Neural cell (in vitro differentiated cells): Measurements from ENCODE around the gene MAMLD1. TPM values are rescaled to one million over a fixed set of nuclear protein-coding genes. Genes with fewer than 3 reads are reported as not detected.

Experiments
- H2AFZ ChIP-seq: fragments of 200-600, 300-800 bp; sonication (generic), shearing (Covaris generic); 2 replicates; pipeline ENCODE4 v1.6.0; 2014; ENCODE audit warnings: low read depth, mild to moderate bottlenecking, antibody characterized with exemption, low read length, moderate library complexity
- H3F3A ChIP-seq: fragments of 200-600 bp; shearing (Covaris generic); 2 replicates; pipeline ENCODE4 v1.6.1; 2016; ENCODE audit warnings: mild to moderate bottlenecking, moderate library complexity, mixed read lengths, antibody characterized with exemption, low read length; ENCODE audit not compliant: insufficient read depth, poor library complexity, severe bottlenecking
- H3K27ac ChIP-seq: fragments of 200-600, 300-800 bp; sonication (generic), shearing (Covaris generic); 2 replicates; pipeline ENCODE4 v1.5.1; 2014; ENCODE audit warnings: mild to moderate bottlenecking, low read length, moderate library complexity
- H3K27me3 ChIP-seq: fragments of 300-800, 200-600 bp; sonication (generic), shearing (Covaris generic); 2 replicates; pipeline ENCODE4 v1.6.0; 2014; ENCODE audit warnings: mild to moderate bottlenecking, low read depth, low read length, moderate library complexity; ENCODE audit not compliant: insufficient read depth
- H3K36me3 ChIP-seq: fragments of 300-800, 200-600 bp; sonication (generic), shearing (Covaris generic); 2 replicates; pipeline ENCODE4 v1.5.1; 2014; ENCODE audit warnings: mild to moderate bottlenecking, antibody characterized with exemption, low read length, moderate library complexity; ENCODE audit not compliant: insufficient read depth
- H3K4me2 ChIP-seq: fragments of 300-800, 200-600 bp; sonication (generic), shearing (Covaris generic); 2 replicates; pipeline ENCODE4 v1.6.0; 2014; ENCODE audit warnings: mild to moderate bottlenecking, low read length
- H3K4me3 ChIP-seq: fragments of 300-800, 200-600 bp; sonication (generic), shearing (Covaris generic); 2 replicates; pipeline ENCODE4 v1.5.1; 2014; ENCODE audit warnings: mild to moderate bottlenecking, low read length, moderate library complexity
- H3K79me2 ChIP-seq: fragments of 200-600 bp; shearing (Covaris generic); replicated peaks from 2 replicates; pipeline ENCODE4 v1.6.0; 2014; ENCODE audit warnings: mild to moderate bottlenecking, low read length, moderate library complexity; ENCODE audit not compliant: insufficient read depth
- H3K9ac ChIP-seq: fragments of 300-800, 200-600 bp; sonication (generic), shearing (Covaris generic); 2 replicates; pipeline ENCODE4 v1.6.1; 2016; ENCODE audit warnings: mild to moderate bottlenecking, low read length, mixed read lengths
- H3K9me2 ChIP-seq: fragments of 200-600 bp; shearing (Covaris generic); 2 replicates; pipeline ENCODE4 v1.6.1; 2016; ENCODE audit warnings: mild to moderate bottlenecking, low read length, mixed read lengths; ENCODE audit not compliant: insufficient read depth
- H3K9me3 ChIP-seq: fragments of 200-600, 300-800 bp; sonication (generic), shearing (Covaris generic); 2 replicates; pipeline ENCODE4 v1.6.1; 2016; ENCODE audit warnings: mild to moderate bottlenecking, mixed run types, low read length, moderate library complexity, mixed read lengths
- H4K20me1 ChIP-seq: fragments of 200-600 bp; shearing (Covaris generic); 2 replicates; pipeline ENCODE4 v1.6.1; 2016; ENCODE audit warnings: mild to moderate bottlenecking, mixed run types; ENCODE audit not compliant: insufficient read depth
- CTCF ChIP-seq: fragments of 450-650 bp; IDR thresholded peaks from 2 replicates; pipeline ENCODE4 v1.5.1; 2014; ENCODE audit warnings: antibody characterized with exemption, mild to moderate bottlenecking, moderate library complexity; ENCODE audit not compliant: poor library complexity, severe bottlenecking
- EP300 ChIP-seq: fragments of 450-650 bp; conservative IDR thresholded peaks from 2 replicates; pipeline ENCODE4 v1.6.1; 2014; ENCODE audit warnings: antibody characterized with exemption, mild to moderate bottlenecking, moderate library complexity; ENCODE audit not compliant: poor library complexity, severe bottlenecking
- EZH2 ChIP-seq: fragments of 200-600, 300-800 bp; shearing (Covaris generic), sonication (generic); IDR thresholded peaks from 2 replicates; pipeline ENCODE4 v1.6.1; 2014; ENCODE audit warnings: antibody characterized with exemption, low read length, borderline replicate concordance, mild to moderate bottlenecking; ENCODE audit not compliant: insufficient read depth, poor library complexity, severe bottlenecking
- MXI1 ChIP-seq: fragments of 450-650 bp; conservative IDR thresholded peaks from 2 replicates; pipeline ENCODE4 v1.6.1; 2014; ENCODE audit warnings: antibody characterized with exemption, mild to moderate bottlenecking; ENCODE audit not compliant: poor library complexity, severe bottlenecking
- POLR2AphosphoS5 ChIP-seq: IDR thresholded peaks from 2 replicates; pipeline ENCODE4 v1.6.1; 2012
- RAD21 ChIP-seq: fragments of 450-650 bp; conservative IDR thresholded peaks from 2 replicates; pipeline ENCODE4 v1.6.1; 2014; ENCODE audit warnings: antibody characterized with exemption, mild to moderate bottlenecking, moderate library complexity
- REST ChIP-seq: IDR thresholded peaks from 2 replicates; pipeline ENCODE4 v1.6.1; 2012; ENCODE audit warnings: borderline replicate concordance
- SMC3 ChIP-seq: fragments of 450-650 bp; conservative IDR thresholded peaks from 2 replicates; pipeline ENCODE4 v1.6.1; 2014; ENCODE audit warnings: antibody characterized with exemption, mild to moderate bottlenecking, moderate library complexity; ENCODE audit not compliant: poor library complexity
- TAF1 ChIP-seq: IDR thresholded peaks from 2 replicates; pipeline ENCODE4 v1.6.1; 2012; ENCODE audit warnings: low read depth
- polyA plus RNA-seq: library from polyadenylated mRNA; depleted of rRNA; stranded (reverse); fragments of >200 nt; gene quantifications from 2 replicates; pipeline ENCODE4 v1.2.3, GENCODE V29; 2014

Gene MAMLD1
- polyA plus RNA-seq, 1 donor from 2014 or later: 1.4 TPM

- no peak overlapping the region for H3K4me2 ChIP-seq
- no peak overlapping the region for H2AFZ ChIP-seq
- no peaks in the 10 kb centered on the region for H3K27me3 ChIP-seq
- no peaks in the 10 kb centered on the region for H3K36me3 ChIP-seq
- no peaks in the 10 kb centered on the region for H3K79me2 ChIP-seq
- no peaks in the 10 kb centered on the region for H3K9me2 ChIP-seq
- H3K9me3 ChIP-seq: no peaks in the 10 kb centered on the region
- TF ChIP-seq TAF1 (no peak), REST (no peak), MXI1 (no peak), EP300 (no peak), EZH2 (no peak), RAD21 (no peak), CTCF (no peak), SMC3 (no peak), POLR2AphosphoS5 (no peak)
- H4K20me1 ChIP-seq: no peaks in the 10 kb centered on the region
- H3K9ac ChIP-seq: no peak overlapping the region
- no peak overlapping the region for H3K27ac ChIP-seq
- no peaks in the 10 kb centered on the region for H3F3A ChIP-seq
- H3K4me3 ChIP-seq: no peak overlapping the region
Measured at GRCh38 chrX:150514462-150514861, 151.3 kb downstream of the MAMLD1 start.

- Histone ChIP-seq H3F3A (no peaks in the 10 kb centered on the region), H3K27me3 (no peaks in the 10 kb centered on the region), H4K20me1 (no peaks in the 10 kb centered on the region), H3K9ac (no peak overlapping the region), H3K4me3 (no peak overlapping the region), H3K4me2 (no peak overlapping the region), H3K9me2 (no peaks in the 10 kb centered on the region), H3K9me3 (no peaks in the 10 kb centered on the region), H3K27ac (no peak overlapping the region), H3K79me2 (no peaks in the 10 kb centered on the region), H2AFZ (no peak overlapping the region), H3K36me3 (no peaks in the 10 kb centered on the region)
- no peak for TF ChIP-seq EP300
- TF ChIP-seq RAD21: no peak
- TF ChIP-seq POLR2AphosphoS5: no peak
- TF ChIP-seq EZH2: no peak
- TF ChIP-seq SMC3: no peak
- TF ChIP-seq REST: no peak
- TF ChIP-seq TAF1: no peak
- no peak for TF ChIP-seq CTCF
- TF ChIP-seq MXI1: no peak
Measured at GRCh38 chrX:150515801-150516200, 152.7 kb downstream of the MAMLD1 start.
